GOT3 (cell line): ENCODE results near the gene ZNF516.

ENCODE experiments used
- DNase-seq: peaks from one replicate; lab custom pipeline; 2025; ENCODE audit warnings: mixed read lengths; lab: John Stamatoyannopoulos, UW

ZNF516 gene

DNA sequence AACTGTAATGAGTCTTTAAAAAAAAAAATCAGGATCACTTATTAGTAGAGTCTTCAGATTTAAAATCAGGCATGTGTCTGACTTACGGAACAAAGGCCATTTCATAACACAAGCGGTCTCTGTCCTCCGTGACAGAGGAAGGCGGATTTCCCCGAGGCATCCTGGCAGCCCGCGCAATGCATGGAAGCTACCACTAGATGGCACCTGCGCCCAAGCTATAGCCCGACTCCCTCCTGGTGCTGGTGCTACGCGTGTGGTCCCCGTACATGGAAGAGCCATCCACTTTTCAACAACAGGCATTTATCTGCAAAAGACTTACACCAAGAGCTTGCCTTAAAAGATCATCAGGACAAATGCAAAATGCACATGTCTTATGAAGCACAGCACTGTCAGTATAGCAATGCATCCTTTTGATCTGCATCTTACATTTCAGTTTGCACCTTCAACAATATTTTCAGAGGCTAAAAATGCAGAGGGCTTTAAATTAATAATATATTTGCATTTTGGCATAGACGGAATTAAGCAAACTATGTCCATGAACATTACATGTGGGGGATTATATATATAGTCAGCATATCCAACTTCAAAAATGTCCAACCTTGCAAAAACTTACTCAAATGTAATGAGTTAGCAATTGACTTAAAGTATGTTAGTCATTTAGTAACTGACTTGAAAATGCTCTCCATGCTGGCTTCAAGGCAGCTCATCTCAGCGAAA lies 96.0 kb downstream of the ZNF516 start:
- no peak for DNase-seq

DNA sequence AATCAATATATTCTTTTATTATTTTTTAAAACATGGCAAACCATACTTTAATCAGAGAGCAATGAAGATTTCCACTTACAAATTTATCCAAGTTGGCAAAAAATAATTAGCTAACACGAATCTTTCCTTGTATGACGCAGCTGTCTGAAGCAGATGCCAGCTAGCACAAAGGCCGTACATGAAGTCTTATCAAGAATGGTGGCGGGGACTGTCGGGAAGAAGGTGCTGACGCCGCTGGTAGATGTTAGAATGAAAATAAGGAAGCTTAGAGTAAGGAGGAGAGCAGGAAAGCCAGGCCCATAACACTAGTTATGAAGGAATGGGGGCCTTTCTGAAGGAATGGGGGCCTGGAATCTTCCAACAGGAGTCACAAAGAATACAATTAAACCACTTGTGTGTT lies 96.7 kb downstream of the ZNF516 start:
- no peak for DNase-seq

DNA sequence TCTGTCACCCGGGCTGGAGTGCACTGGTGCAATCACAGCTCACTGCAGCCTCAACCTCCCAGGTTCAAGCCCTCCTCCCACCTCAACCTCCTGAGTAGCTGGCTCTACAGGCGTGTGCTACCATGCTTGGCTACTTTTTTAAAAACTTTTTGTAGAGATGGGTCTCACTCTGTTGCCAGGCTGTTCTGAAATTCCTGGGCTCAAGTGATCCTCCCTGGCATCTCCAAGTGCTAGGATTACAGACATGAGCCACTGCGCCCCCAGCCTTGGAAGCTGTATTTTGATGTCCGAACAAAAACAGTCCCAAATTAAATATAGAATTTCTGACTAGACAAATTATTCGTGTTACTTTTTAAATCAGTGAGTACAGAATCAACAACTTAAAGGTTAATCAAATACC lies 97.4 kb downstream of the ZNF516 start:
- DNase-seq, result no peak

DNA sequence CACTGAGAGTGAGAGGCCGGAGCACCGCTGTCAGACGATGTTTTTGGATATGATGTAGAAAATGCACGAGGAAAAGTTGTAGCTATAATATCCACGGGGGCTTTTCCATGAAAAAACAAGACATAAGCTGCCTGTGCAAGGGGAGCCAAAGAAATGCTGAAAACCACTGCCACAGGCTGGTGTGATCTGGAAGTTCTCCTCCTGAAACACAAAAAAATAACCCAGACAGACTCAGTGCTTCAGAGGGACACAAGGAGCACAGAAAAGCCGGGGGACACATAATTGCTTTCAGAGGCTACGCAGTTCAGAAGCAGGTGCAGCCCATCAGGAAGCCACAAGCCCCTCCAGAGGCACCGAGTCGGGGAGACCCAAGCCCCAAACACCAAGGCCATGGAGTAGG lies 98.2 kb downstream of the ZNF516 start:
- no peak for DNase-seq

DNA sequence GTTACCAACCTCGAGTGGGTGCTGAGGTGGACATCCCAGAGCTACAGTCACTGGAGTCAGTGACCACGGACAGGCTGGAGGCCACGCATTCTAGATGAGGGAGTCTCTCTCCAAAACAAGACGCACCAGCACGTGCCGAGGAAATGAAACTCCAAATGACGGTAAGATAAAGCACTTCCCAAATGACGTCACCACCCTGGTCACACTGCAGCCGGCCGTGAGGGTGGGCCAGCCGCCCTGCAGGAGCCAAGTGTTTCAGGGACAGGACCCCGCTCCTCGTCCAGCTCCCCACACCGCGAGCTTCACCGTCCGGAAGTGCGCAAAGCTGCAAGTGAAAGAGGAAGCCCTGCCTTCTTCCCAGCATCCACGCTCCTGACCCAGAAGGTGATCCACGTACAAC lies 99.4 kb downstream of the ZNF516 start:
- DNase-seq, result no peak

DNA sequence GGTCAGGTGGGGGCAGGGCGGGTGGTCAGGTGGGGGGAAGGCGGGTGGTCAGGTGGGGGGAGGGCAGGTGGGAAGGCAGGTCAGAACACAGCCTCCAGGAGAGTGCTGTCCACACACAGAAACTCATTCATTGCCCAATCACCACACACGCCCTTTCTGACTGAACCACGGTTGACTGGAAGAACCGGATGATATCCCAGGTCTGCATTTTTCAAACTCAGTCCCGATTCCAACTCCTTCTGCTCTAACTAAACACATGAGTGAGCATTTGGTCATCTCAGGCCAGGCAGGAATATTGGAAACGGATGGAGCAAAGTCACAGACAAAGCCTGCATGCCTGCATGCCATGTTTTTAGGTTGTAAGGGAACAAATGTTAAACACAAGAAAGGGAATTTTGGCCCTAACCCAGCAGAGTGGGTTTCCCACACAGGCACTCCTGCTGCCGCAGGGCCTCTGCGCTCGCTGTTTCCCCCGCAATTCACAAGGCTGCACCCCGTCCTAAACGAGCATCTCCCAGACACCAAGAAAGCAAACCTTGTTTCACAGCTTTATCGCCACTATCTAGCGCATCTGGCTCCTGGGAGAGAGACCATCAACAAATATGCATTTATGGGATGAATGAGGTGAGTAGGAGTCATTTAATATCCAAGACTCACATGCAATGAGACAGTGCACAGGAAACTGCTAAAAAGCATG lies 100.1 kb downstream of the ZNF516 start:
- no peak for DNase-seq

DNA sequence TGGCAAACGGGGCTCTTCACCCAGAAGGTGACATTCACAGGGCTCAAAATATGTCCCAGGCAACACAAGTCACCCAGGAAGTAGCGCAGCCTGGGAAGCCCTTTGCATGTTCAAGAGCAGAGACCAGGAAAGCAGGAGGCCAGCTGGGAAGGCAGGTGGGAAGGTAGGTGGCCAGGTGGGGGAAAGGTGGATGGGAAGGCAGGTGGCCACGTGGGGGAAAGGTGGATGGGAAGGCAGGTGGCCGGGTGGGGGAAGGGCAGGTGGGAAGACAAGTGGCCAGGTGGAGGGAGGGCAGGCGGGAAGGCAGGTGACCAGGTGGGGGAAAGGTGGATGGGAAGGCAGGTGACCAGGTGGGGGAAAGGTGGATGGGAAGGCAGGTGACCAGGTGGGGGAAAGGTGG lies 102.7 kb downstream of the ZNF516 start:
- no peak for DNase-seq

DNA sequence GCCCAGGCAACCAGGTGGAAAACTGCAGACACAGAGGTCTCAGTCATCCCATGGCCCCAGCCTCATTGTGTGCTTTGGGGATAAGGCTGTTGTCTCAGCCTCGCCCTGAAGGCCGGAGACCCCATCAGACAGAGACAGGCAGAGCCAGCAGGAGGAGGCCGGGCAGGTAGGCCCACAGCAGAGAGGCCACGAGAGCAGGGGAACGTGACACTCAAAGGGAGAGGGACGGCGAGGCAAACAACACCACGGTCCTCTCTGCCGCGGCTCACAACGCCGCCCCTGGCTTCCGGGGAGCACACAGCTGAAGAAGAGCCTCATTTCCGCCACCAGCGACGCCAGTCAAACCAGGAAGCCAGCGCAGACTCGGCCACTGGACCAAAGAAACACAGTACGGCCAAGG lies 103.3 kb downstream of the ZNF516 start:
- DNase-seq, result no peak

DNA sequence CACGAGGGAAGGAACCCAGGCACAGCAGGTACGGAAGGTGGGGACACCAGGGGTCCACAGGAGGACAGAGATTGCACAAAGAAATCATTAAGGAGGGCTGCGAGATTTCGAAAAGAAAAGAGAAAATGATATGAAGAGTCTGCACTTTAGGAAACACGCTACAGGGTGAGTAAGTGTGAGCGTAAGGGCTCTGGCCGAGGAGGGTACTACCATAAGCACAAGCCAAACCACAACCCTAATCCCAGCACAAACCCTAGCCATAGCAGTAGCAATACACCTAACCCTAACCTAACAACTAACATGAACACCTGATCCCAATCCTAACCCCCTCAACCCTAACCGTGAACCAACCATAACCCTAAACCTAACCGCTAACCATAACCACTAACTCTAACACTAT lies 104.0 kb downstream of the ZNF516 start:
- no peak for DNase-seq

DNA sequence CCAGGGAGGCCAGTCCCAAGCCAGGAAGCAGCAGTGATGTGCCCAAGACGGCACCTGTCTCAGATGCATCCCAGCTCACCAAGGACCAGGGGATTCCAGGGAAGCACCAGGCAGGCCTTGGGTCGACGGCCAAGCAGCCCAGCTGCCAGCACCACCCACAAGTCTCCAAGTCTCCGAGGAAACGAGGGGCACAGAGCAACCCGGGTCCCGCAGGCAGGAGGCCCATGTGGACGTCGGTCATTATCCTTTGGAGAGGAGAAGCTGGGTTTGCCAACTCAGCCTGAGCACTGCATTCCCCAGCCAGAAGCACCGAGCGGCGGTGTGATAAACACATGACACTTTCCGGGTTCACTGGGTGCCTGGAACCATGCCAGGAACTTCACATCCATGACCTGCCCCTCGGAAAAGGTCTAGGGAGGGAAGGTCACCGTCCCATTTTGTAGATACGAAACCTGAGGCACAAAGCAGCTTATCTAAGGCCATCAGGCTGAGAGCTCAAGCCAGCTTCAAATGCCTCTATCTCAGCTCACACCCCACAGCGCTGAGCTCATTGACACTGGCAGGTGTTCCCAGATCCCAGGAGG lies 104.5 kb downstream of the ZNF516 start:
- DNase-seq, result no peak

DNA sequence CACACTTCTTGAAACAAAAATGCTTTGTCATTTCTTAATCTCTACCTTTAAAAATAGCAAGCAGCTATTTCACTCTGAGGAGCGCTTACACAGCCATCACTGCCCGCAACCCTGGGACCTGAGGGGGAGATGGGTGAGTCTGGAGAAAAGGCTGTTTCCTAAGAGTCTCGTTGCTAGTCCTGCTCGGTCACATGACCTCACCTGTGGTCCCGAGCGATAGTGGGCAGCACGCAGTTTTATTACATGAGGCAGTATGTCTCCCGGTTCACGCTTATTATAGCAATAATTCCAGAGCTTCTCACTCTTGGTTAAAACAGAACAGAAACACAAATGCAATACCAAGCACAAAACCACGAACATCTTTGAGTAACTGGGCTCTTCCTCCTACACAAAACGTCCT lies 105.3 kb downstream of the ZNF516 start:
- no peak for DNase-seq

DNA sequence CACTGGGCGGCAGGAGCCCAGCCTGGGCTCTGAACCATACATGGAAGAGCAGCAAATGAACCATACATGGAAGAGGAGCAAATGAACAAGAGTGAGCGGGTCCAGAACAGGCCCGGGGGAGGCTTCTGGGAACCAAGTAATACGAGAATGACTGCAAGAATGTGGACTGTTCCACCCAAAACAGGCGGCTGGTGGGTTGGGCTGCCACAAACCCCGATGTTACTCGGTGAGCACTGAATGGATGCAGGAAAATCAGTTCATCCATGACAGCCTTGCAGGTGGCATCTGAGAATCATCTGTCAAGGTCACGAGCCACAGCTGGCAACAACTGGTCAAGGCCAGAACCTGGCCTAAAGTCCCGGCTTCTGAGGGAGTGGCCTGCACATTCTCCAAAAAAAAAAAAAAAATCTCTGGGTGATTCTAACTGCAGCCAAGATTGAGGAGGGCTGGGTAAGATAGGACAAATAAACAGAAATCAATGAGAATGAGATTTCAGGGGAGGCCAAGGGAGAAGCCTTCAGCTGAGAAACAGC lies 106.1 kb downstream of the ZNF516 start:
- DNase-seq, result no peak

DNA sequence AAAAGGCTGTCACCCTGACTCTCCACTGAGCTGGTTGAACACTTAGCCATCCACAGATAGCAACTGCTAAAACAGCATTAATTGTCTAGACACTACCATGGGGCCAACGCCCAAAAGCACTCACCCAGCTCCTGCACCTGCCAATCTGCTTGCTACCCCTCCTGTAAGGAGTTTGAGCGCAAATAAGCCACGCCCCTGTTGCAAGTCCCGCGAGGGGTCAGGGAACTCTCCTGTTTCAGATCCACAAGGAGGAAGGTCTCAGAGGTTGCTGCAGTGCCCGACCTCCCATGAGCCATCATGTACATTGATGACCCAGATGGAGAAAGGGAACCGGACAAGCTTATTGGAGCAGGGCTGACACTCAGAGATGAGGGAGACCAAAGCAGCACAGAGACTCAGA lies 106.8 kb downstream of the ZNF516 start:
- DNase-seq, result no peak

DNA sequence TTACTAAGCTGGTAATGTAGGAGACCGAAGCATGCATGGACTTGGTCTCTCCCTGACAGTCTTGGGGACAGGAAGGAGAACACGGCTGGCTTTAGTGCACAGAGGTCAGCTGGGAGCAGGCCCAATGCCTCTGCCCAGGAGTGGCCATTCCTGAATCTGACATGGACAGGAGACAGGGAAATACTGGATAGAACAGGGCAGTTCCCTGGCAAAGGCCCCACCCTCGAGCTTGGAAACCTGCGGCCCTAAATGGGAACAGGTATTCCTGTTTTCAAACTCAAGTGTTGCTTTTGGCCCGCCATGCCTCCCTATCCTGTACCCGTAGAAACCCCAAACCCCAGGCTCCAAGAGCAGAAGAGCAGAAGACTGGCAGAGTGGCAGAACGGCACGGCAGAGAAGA lies 107.4 kb downstream of the ZNF516 start:
- no peak for DNase-seq

DNA sequence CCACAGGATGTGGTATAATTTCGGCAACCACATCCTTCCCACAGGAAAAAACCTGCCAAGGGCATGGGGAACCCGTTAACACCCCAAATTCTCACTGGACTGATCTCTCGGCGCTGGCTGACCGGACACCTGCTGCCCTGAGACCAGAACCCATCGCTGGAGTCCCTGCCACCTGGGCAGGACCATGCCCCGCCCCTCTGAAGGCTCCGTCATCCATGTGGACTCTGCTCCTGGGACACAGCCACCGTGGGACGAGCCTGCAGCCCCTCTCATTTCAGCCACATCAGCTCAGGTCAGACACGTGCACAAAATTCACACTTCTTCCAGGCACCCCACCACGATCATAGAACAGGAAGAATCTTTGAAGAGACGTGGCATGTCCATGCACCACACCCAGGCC lies 108.2 kb downstream of the ZNF516 start:
- no peak for DNase-seq

DNA sequence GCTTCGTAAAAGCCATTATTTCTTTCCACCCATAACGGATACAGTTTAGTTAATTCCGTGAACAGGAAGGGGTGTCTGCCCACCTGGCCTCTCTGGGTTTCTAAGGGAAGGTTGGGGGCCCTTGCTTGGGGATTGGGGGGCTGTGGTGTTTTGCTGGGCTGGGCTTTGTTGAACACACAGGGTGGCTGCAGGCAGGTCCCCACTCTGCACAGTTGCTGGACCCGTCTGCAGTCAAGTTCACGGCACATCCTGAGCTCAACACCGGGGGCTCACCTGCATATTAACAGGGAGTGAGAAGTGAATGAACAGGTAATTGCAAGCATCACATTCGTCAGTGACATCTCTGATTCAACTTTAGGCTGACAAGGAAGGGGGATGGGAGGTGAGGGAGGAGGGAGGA lies 109.0 kb downstream of the ZNF516 start:
- DNase-seq, result no peak

DNA sequence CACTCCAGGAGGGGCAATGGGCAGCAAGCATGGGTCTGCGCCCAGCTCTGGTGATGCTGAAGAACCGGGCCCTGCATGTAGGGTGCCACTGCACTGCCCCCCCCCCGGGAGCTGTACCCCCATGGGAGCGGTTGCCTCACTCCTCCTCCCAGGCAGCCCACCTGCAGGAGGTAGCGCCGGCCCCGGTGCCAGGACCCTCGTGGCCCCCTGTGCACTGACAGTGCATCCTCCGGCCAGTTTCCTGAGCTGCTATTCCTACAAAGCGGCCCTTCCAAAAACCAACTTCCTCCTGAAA lies 109.4 kb downstream of the ZNF516 start:
- no peak for DNase-seq

DNA sequence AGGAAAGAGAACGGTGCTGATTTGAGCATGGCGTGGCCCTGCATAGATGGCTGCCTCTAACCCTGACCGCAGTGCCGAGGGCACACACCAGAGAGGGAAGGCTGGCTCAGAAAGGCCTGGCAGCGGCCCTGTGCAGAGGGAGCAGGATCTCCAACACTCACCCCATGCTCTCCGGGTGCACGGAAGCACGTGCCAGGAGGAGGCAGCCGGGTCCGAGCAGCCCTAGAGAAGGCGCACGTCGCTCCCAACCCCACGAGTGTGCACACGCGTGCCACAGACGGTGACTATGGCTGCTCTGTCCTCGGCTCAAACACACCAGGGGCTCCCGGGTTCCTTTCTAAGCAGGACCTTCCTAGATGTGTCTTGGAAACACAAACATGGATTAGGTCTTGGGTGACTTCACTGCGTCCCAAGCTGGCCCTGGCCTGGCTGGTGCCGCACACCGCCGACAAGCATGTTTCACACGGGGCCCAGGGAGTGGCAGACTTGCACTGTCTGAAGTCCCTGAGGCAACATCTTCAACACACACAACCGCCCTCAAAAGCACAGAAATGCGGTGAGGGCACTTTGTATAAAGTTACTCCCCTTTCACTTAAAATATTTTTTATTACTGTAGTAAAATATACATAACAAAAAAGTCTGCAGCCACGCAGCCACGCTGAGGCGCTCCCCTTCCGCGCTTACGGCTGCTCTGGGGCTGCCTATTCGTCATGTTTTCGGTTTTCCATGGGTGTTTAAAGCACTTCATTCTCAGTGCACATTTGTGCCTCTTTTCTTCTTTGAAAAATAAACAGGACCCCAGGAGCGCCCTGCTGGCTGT lies 110.0 kb downstream of the ZNF516 start:
- DNase-seq, result no peak

DNA sequence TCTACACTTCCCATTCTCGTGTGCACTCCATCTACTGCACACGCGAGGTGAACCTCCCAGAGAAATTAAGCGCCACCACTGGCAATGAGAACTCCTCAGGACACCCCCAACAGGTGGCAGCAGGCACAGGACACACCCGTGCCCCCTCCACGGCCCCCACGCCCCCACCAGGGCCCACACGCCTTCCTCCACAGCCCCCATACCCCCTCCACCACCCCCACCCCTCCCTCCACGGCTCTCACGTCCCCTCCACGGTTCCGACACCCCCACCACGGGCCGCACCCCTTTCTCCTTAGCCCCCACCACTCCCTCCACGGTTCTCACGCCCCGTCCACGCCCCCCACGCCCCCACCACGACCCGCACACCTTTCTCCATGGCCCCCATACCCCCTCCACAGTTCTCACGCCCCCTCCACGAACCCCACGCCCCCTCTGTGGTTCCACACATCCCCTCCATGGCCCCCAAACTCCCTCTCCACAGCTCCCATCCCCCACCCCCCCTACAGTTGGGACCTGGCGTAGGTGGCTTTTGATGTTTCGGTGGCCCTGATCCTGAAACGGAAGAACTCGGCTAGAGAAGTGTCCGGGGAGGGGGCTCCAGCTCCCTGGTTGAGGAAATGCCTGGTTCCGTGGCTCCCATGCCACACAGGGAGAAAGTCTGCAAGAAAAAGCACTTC lies 110.8 kb downstream of the ZNF516 start:
- DNase-seq, result no peak

DNA sequence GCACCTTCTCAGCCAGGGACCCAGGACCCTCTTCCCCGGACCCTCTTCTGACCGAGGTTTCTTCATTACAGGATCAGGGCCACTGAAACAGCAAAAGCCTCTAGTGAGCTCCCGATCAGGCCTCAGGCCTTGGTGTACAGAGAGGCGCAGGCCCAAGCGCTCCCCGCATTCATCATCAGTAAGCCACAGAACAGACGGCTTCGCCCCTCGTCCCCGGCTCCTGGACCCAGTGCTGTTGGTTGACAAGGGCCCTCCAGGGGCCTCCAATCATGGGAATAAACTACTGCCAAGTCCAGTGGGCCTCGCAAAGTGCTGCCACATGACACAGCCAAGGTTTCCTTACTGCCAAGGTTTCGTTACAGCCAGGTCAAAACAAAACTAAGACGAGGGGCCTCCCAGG lies 111.4 kb downstream of the ZNF516 start:
- no peak for DNase-seq

DNA sequence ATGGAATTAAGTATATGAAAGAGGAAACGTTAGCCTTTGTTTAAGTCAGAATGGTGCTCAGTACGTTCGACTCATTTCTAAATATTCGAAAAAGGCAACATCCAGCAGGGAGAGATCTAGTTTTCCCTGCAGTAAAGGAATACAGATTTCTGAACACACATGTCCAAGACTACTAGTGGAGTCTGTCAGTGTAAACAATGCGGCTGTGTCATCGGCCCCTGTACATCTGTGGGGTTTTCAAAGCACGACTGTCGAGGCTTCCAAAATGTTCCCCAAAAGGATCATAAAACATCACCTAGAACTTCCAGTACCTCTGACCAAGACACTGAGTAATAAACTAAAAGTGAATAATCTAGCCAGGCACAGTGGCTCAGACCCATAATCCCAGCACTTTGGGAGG lies 112.8 kb downstream of the ZNF516 start:
- no peak for DNase-seq

DNA sequence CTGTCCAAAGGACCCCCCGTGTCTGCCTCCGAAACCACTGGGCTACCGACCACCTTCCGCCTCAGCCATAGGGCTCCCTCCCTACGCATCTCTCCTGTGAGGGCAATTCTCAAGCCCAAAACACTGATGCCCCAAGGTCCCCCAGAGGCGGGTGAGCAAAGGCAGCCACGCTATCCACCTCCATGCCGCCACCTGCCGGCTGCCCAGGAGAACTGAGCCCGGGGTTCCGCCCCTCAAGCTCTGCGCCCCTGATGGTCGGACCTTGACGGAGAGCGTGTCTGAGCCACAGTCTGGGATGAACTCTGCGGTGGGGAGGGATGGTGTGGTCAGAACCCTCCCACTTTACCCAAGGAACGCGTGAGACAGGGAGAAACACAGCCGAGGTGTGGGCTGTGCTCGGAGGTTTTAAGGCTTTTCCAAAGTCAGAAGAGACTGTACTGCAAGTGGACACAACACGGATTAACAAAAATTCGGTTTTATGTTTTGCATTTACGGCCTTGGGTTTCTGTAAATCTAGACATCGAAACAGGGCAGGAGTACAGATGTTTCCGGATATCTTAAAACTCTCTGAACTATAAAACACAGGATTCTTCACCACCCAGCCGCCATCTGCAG lies 114.1 kb downstream of the ZNF516 start:
- DNase-seq, result no peak
